Esophagus muscularis mucosa (tissue), 4 donors: ENCODE data around the gene MAGI3. TPM values are rescaled to one million over a fixed set of nuclear protein-coding genes. Genes with fewer than 3 reads are reported as not detected.

ENCODE experiments used
- DNase-seq: peaks from one replicate; pipeline ENCODE4 v3.0.0-alpha.2; 2017; ENCODE audit errors: extremely low spot score
- H3K27ac ChIP-seq, 4 donors: fragments of 200-600 bp; sonication (generic); replicated peaks in 1 of 4; 1 replicate in 3 of 4; 2 replicates in 1 of 4; pipeline ENCODE4 v1.5.1; 2016 to 2019; ENCODE audit warnings: mild to moderate bottlenecking in 1 of 4
- H3K27me3 ChIP-seq, 4 donors: fragments of 200-600 bp; sonication (generic); one replicate each; pipeline versions ENCODE4 v1.5.1 to v1.6.0; 2016 to 2019
- H3K36me3 ChIP-seq, 4 donors: fragments of 200-600 bp; sonication (generic); one replicate each; pipeline ENCODE4 v1.5.1; 2016 to 2019
- H3K4me1 ChIP-seq, 4 donors: fragments of 200-600 bp; sonication (generic); one replicate each; pipeline ENCODE4 v1.5.1; 2016 to 2019
- H3K4me3 ChIP-seq, 4 donors: fragments of 200-600 bp; sonication (generic); 1 replicate in 2 of 4; 2 replicates in 2 of 4; pipeline ENCODE4 v1.5.1; 2016 to 2019; ENCODE audit warnings: mild to moderate bottlenecking in 4 of 4, moderate library complexity in 1 of 4
- H3K9me3 ChIP-seq, 4 donors: fragments of 200-600 bp; sonication (generic); 1 replicate in 3 of 4; 2 replicates in 1 of 4; pipeline ENCODE4 v1.5.1; 2016 to 2019
- EP300 ChIP-seq: sonication (generic); formaldehyde crosslinking; IDR thresholded peaks from one replicate; pipeline ENCODE4 v1.6.1; 2017; ENCODE audit warnings: antibody characterized with exemption
- POLR2A ChIP-seq: fragments of 450-650 bp; IDR thresholded peaks from one replicate; pipeline ENCODE4 v1.6.1; 2017; ENCODE audit warnings: antibody characterized with exemption, moderate library complexity, mild to moderate bottlenecking, low read depth
- POLR2AphosphoS5 ChIP-seq, 2 donors: sonication (generic); formaldehyde crosslinking; IDR thresholded peaks; one replicate each; pipeline ENCODE4 v1.6.1; 2017; ENCODE audit warnings: antibody characterized with exemption in 2 of 2
- whole genome bisulfite sequencing: methylation state at CpG from one replicate; pipeline ENCODE4 v1.1.5; 2018; 5-methylcytosine and 5-hydroxymethylcytosine counted together
- intact Hi-C: fragments of 100-400 bp; cut with DNase I; formaldehyde crosslinking; loops from one replicate; pipeline ENCODE4 v1.15.1; 2023
- total RNA-seq, 4 donors: library from RNA; depleted of rRNA; stranded (reverse); fragments of >200 nt; gene quantifications; one replicate each; pipeline versions ENCODE4 v1.1.0 to v1.2.1, GENCODE V29; 2016
- TF ChIP-seq, protein P1 (sequence below), 3 experiments: fragments of 200-600 bp in 2 of 3; fragments of 450-650 bp in 1 of 3; sonication (generic) in 2 of 3; IDR thresholded peaks; one replicate each; pipeline ENCODE4 v1.5.1; 2017 to 2019; ENCODE audit warnings: antibody characterized with exemption in 3 of 3, mild to moderate bottlenecking in 2 of 3, moderate library complexity in 1 of 3

MAGI3 gene
- total RNA-seq, 4 donors from 2014 or later: 14.6 to 21.7 (median 16.4) TPM

DNA sequence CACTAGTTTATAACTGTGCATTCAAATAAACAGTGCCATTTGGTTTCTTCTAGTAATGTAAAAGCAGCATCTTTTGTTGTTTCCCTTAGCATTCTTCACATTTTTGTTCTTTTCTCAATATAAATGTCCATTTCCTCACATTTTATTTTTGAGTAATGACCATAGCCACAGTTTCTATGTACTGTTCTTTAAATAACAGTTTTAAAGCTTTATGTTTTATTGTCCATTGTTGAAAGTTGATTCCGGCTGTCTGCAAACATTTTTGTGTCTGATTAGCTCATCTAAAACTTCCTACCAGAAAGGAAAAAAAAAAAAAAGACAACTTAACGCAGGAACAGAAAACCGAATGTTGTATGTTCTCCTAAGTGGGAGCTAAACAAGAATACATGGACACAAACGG lies 139.7 kb downstream of the MAGI3 start:
- intact Hi-C loops: no loop called here
- WGBS: 66% methylated on average over 4 of the region's 4 CpGs
- no peaks in the 10 kb centered on the region for H3K36me3 ChIP-seq

DNA sequence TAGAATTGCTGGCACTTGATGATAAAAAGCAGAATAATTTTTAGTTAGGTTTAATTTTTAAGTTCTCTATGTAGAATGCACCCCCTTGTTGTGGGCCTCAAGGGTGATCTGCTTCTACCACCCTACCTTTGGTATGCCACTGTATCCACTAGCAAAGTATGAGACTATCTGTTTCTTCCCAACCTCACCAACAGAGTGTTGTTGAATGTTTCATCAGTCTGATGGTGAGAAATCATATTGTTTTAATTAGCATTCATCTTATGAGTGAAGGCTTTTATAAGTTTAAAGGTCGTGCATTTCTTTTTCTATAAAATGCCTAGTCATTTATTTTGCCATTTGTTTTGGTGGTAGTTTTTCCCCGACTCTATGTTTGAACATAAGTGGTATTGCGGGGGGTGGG lies 141.0 kb downstream of the MAGI3 start:
- H3K27me3 ChIP-seq: no peaks in the 10 kb centered on the region
- no peak overlapping the region for H3K27ac ChIP-seq
- no peak for DNase-seq
- H3K4me3 ChIP-seq: no peak overlapping the region
- peaks cover 0 to 16% (median 9%) of the 10 kb centered on the region in 4 donors for H3K4me1 ChIP-seq
- TF ChIP-seq POLR2A (no peak), POLR2AphosphoS5 (IDR thresholded peaks at IDR 0.05) (no peak), EP300 (no peak)
- TF ChIP-seq, protein P1, sequence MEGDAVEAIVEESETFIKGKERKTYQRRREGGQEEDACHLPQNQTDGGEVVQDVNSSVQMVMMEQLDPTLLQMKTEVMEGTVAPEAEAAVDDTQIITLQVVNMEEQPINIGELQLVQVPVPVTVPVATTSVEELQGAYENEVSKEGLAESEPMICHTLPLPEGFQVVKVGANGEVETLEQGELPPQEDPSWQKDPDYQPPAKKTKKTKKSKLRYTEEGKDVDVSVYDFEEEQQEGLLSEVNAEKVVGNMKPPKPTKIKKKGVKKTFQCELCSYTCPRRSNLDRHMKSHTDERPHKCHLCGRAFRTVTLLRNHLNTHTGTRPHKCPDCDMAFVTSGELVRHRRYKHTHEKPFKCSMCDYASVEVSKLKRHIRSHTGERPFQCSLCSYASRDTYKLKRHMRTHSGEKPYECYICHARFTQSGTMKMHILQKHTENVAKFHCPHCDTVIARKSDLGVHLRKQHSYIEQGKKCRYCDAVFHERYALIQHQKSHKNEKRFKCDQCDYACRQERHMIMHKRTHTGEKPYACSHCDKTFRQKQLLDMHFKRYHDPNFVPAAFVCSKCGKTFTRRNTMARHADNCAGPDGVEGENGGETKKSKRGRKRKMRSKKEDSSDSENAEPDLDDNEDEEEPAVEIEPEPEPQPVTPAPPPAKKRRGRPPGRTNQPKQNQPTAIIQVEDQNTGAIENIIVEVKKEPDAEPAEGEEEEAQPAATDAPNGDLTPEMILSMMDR (IDR thresholded peaks at IDR 0.05): no peak
- 87% methylated on average over 3 of the region's 3 CpGs for WGBS
- no peaks in the 10 kb centered on the region for H3K36me3 ChIP-seq
- intact Hi-C loops: no loop called here
- no peaks in the 10 kb centered on the region for H3K9me3 ChIP-seq

More for the DNA sequence above, 139.7 kb downstream of the MAGI3 start:
- DNase-seq: no peak
- Histone ChIP-seq H3K4me1 (peaks cover 0 to 13% (median 7%) of the 10 kb centered on the region in 4 donors), H3K27ac (no peak overlapping the region), H3K9me3 (no peaks in the 10 kb centered on the region), H3K27me3 (no peaks in the 10 kb centered on the region), H3K4me3 (no peak overlapping the region)
- TF ChIP-seq, protein P1 (IDR thresholded peaks at IDR 0.05): no peak
- TF ChIP-seq POLR2A (no peak), POLR2AphosphoS5 (IDR thresholded peaks at IDR 0.05) (no peak), EP300 (no peak)

DNA sequence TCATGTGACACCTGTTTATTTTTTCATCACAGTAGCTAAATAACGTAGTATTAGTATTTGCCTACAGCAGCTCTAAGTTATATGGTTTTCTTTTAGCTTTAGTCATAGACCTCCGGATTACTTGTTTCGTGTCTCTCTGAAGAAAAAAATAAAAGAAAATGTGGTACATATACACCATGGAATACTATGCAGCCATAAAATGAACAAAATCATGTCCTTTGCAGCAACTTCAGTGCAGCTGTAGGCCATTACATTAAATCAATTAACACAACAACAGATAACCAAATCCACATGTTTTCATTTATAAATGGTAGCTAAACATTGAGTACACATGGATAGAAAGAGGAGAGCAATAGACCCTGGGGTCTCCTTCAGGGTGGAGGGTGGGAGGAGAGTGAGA lies 142.7 kb downstream of the MAGI3 start:
- intact Hi-C loops: no loop called here
- no peak for DNase-seq
- H3K4me1 ChIP-seq: peaks cover 0 to 21% (median 18%) of the 10 kb centered on the region in 4 donors
- H3K27ac ChIP-seq: no peak overlapping the region
- no peaks in the 10 kb centered on the region for H3K27me3 ChIP-seq
- 65% methylated on average over 3 of the region's 3 CpGs for WGBS
- no peaks in the 10 kb centered on the region for H3K36me3 ChIP-seq
- H3K9me3 ChIP-seq: no peaks in the 10 kb centered on the region
- TF ChIP-seq POLR2AphosphoS5 (IDR thresholded peaks at IDR 0.05) (no peak), EP300 (no peak), POLR2A (no peak)
- TF ChIP-seq, protein P1 (IDR thresholded peaks at IDR 0.05): no peak
- H3K4me3 ChIP-seq: no peak overlapping the region

DNA sequence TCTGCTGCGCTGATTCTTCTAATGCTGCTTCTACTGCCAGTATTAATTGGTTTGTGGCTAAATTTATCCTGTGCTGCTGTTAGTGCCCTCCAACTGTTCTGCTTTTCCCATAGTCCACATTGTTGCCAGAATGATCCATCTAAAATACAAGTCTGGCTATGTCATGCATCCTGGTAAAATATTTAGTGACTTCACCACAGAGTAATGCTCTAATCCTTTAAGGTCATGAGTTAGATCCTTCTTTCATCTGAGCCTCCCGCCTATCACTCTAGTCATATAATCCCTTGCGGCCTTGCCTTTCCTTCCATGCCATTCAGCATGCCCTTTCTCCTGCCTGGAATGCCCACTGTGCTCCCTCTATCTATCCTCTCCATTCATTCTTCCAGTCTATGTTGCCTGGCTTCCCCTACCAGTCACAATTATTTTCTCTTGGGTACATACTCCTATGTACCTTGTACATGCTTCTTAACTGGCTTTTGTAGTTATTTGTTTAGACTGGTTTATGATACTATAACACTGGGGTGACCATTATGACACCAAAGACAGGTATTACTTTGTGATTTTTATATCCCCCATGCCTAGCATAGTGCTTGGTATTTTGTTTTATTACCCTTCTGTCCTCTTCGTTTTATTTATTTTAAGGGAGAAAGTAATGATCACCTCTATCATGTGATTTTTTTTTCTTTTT lies 144.0 kb downstream of the MAGI3 start:
- no peak for TF ChIP-seq POLR2AphosphoS5 (IDR thresholded peaks at IDR 0.05)
- TF ChIP-seq, protein P1 (IDR thresholded peaks at IDR 0.05): no peak
- no peak for TF ChIP-seq POLR2A
- no peak for TF ChIP-seq EP300
- Histone ChIP-seq H3K4me1 (peaks cover 0 to 24% (median 18%) of the 10 kb centered on the region in 4 donors), H3K4me3 (no peak overlapping the region), H3K27ac (no peak overlapping the region), H3K36me3 (no peaks in the 10 kb centered on the region), H3K27me3 (no peaks in the 10 kb centered on the region), H3K9me3 (no peaks in the 10 kb centered on the region)
- intact Hi-C loops: no loop called here
- WGBS: 81% methylated on average over 4 of the region's 4 CpGs
- no peak for DNase-seq

DNA sequence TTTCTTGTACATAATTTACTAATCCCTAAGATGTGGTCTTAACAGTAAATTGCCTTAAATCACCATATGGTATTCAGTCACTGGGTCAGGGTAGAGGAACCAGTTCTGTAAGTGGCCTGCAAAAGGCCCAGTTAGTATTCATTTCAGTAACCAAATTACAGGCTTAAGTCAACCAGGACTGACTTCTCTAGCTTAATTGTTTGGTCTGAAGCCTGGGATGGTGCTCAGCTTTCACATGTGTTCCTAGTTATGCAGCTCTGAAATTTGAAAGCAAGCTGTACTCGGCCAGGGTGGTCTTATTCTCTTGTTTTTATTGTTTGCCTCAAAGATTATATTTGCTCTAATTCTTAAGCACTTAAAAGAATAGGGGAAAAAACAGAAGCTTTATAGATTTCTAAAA lies 144.6 kb downstream of the MAGI3 start:
- 72% methylated on average over 1 of the region's 1 CpG for WGBS
- intact Hi-C loops: no loop called here
- DNase-seq: no peak
- no peaks in the 10 kb centered on the region for H3K9me3 ChIP-seq
- TF ChIP-seq, protein P1 (IDR thresholded peaks at IDR 0.05): no peak
- TF ChIP-seq EP300 (no peak), POLR2AphosphoS5 (IDR thresholded peaks at IDR 0.05) (no peak), POLR2A (no peak)
- H3K27me3 ChIP-seq: no peaks in the 10 kb centered on the region
- H3K27ac ChIP-seq: no peak overlapping the region
- H3K4me3 ChIP-seq: no peak overlapping the region
- H3K4me1 ChIP-seq: peaks cover 0 to 24% (median 18%) of the 10 kb centered on the region in 4 donors
- no peaks in the 10 kb centered on the region for H3K36me3 ChIP-seq
